Spleen (tissue), 11 donors: ENCODE measurements around the gene SLC7A6. TPM values are rescaled to one million over a fixed set of nuclear protein-coding genes. Genes with fewer than 3 reads are reported as not detected.
A peak's percentile ranks its signal among the peaks of the same experiment; 100 is the strongest.

ENCODE experiments used
- DNase-seq: peaks from one replicate; pipeline ENCODE4 v3.0.0-alpha.2; 2020
- H3K27ac ChIP-seq, 8 donors: fragments of 200-600 bp; sonication (generic) in 7 of 8; 1 replicate in 4 of 8; 2 replicates in 4 of 8; pipeline versions ENCODE4 v1.5.0 to v1.8.0; 2016 to 2021; ENCODE audit warnings: inconsistent platforms in 4 of 8, mild to moderate bottlenecking in 4 of 8, moderate library complexity in 1 of 8
- H3K27me3 ChIP-seq, 7 donors: fragments of 200-600 bp; sonication (generic) in 6 of 7; replicated peaks in 1 of 7; 1 replicate in 4 of 7; 2 replicates in 3 of 7; pipeline versions ENCODE4 v1.5.0 to v1.8.0; 2016 to 2021; ENCODE audit warnings: inconsistent platforms in 3 of 7, mild to moderate bottlenecking in 1 of 7
- H3K36me3 ChIP-seq, 6 donors: fragments of 200-600 bp; sonication (generic) in 5 of 6; 1 replicate in 4 of 6; 2 replicates in 2 of 6; pipeline versions ENCODE4 v1.5.0 to v1.8.0; 2016 to 2021; ENCODE audit warnings: inconsistent platforms in 2 of 6
- H3K4me1 ChIP-seq, 6 donors: fragments of 200-600 bp; sonication (generic) in 5 of 6; 1 replicate in 3 of 6; 2 replicates in 3 of 6; pipeline versions ENCODE4 v1.5.0 to v1.8.0; 2016 to 2021; ENCODE audit warnings: inconsistent platforms in 3 of 6
- H3K4me3 ChIP-seq, 8 donors: fragments of 200-600 bp; sonication (generic) in 7 of 8; 1 replicate in 4 of 8; 2 replicates in 4 of 8; pipeline versions ENCODE4 v1.5.0 to v1.8.0; 2016 to 2021; ENCODE audit warnings: inconsistent platforms in 4 of 8, mild to moderate bottlenecking in 4 of 8, moderate library complexity in 2 of 8
- H3K9me3 ChIP-seq, 8 donors: fragments of 200-600 bp; sonication (generic) in 7 of 8; 1 replicate in 4 of 8; 2 replicates in 4 of 8; pipeline versions ENCODE4 v1.5.0 to v1.8.0; 2016 to 2021; ENCODE audit warnings: inconsistent platforms in 4 of 8
- POLR2A ChIP-seq, 3 donors: fragments of 450-650 bp; IDR thresholded peaks; one replicate each; pipeline ENCODE4 v1.5.1; 2017; ENCODE audit warnings: antibody characterized with exemption in 3 of 3, mild to moderate bottlenecking in 1 of 3
- POLR2AphosphoS5 ChIP-seq, 3 donors: sonication (generic); formaldehyde crosslinking; IDR thresholded peaks; one replicate each; pipeline ENCODE4 v1.5.1; 2017; ENCODE audit warnings: antibody characterized with exemption in 3 of 3
- WGBS, 5 donors: extraction: QIAGEN DNeasy Blood & Tissue Kit in 3 of 5; methylation state at CpG; one replicate each; pipeline versions ENCODE4 v1.1.5 to v1.1.7; 2013 to 2018; 5-methylcytosine and 5-hydroxymethylcytosine counted together
- intact Hi-C: fragments of 100-400 bp; cut with DNase I; formaldehyde crosslinking; loops from one replicate; pipeline ENCODE4 v1.15.0; 2023; ENCODE audit warnings: low total_unique reads
- polyA plus RNA-seq, 3 donors: library from polyadenylated mRNA; stranded (reverse); fragments of 200-250 nt; gene quantifications; one replicate each; pipeline ENCODE4 v1.2.1, GENCODE V29; 2013
- total RNA-seq, 7 donors: library from RNA; depleted of rRNA in 3 of 7; stranded (reverse); fragments of >200 nt in 3 of 7; fragmentation: NEBNext Ultra II Directional in 4 of 7; extraction: Animal tissue kit (Norgen Biotek cat#: 25700) in 4 of 7; gene quantifications; one replicate each; pipeline versions ENCODE4 v1.1.0 to v1.2.1, GENCODE V29; 2016 to 2021
- TF ChIP-seq, protein P1 (sequence below), 11 experiments: fragments of 200-600 bp in 7 of 11; fragments of 450-650 bp in 4 of 11; sonication (generic) in 4 of 11; IDR thresholded peaks in 8 of 11; conservative IDR thresholded peaks in 3 of 11; 1 replicate in 7 of 11; 2 replicates in 4 of 11; pipeline versions ENCODE4 v1.4.0 to v1.8.0; 2016 to 2021; ENCODE audit warnings: antibody characterized with exemption in 11 of 11, inconsistent platforms in 4 of 11, mild to moderate bottlenecking in 1 of 11
- donor health status: healthy with polysubstance abuse.
- donor health status: DM: no; HTN: no; CAD: no; lungs with moderate emphysema.
- donor health status: DM: no; HTN: no; CAD: no.
- donor health status: Bipolar disorder and iron deficiency.
- donor health status: healthy.
- donor health status: DM: no; HTN: no; CAD: no.
- donor health status: DM: yes; HTN: yes; CAD: no.

SLC7A6 gene
- total and polyA plus RNA-seq, 10 donors: 9.8 to 62.8 (median 46.1) TPM

DNA sequence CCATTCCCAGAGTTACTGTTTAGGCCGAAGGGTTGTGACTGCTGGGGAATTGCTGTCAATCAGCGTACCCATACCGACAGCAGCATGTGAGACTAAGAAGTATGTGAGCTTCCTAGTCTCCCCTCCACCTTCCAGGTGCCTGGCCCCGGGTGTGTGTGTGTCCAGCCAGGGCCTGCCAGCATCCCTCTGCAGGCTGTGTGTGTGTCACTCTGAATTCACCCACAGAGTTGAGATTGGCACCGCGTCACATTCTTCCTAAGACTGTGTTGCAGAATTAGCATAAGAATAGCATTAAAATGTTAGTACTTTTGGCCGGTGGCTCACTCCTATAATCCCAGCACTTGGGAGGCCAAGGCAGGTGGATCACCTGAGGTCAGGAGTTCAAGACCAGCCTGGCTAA lies 78.3 kb downstream of the SLC7A6 start:
- Histone ChIP-seq H3K36me3 (peaks cover 0 to 100% (median 86%) of the 10 kb centered on the region in 6 donors), H3K4me3 (no peak overlapping the region), H3K9me3 (no peaks in the 10 kb centered on the region), H3K27me3 (no peaks in the 10 kb centered on the region), H3K4me1 (no peaks in the 10 kb centered on the region), H3K27ac (no peak overlapping the region)
- intact Hi-C loops: no loop called here
- WGBS, 5 donors: 89 to 100% (median 98%) methylated on average over 2 to 7 of the region's 7 CpGs
- DNase-seq: no peak
- TF ChIP-seq POLR2AphosphoS5 (IDR thresholded peaks at IDR 0.05): no peak
- no peak for TF ChIP-seq POLR2A (IDR thresholded peaks at IDR 0.05)
- TF ChIP-seq, protein P1, sequence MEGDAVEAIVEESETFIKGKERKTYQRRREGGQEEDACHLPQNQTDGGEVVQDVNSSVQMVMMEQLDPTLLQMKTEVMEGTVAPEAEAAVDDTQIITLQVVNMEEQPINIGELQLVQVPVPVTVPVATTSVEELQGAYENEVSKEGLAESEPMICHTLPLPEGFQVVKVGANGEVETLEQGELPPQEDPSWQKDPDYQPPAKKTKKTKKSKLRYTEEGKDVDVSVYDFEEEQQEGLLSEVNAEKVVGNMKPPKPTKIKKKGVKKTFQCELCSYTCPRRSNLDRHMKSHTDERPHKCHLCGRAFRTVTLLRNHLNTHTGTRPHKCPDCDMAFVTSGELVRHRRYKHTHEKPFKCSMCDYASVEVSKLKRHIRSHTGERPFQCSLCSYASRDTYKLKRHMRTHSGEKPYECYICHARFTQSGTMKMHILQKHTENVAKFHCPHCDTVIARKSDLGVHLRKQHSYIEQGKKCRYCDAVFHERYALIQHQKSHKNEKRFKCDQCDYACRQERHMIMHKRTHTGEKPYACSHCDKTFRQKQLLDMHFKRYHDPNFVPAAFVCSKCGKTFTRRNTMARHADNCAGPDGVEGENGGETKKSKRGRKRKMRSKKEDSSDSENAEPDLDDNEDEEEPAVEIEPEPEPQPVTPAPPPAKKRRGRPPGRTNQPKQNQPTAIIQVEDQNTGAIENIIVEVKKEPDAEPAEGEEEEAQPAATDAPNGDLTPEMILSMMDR (IDR thresholded peaks at IDR 0.05 in 8 of 11, conservative IDR thresholded peaks at IDR 0.05 in 3 of 11): no peak

DNA sequence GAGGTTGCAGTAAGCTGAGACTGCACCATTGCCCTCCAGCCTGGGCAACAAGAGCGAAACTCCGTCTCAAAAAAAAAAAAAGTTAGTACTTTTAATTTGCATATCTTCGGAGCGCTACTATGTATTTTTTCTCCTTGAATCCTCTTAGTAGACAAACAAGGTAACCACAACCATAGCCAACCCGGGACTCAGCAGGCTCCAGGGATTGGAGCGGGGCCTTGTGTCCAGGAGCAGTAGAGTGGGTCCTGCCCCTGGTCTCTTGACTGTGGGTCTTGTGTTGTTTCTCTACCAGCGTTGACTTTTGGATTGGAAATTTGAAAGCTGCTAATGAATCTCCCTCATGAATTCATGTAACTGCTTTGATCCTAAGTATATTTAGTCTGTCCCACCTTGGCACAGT lies 78.8 kb downstream of the SLC7A6 start:
- Histone ChIP-seq H3K27me3 (no peaks in the 10 kb centered on the region), H3K4me1 (no peaks in the 10 kb centered on the region), H3K27ac (no peak overlapping the region), H3K4me3 (no peak overlapping the region), H3K36me3 (peaks cover 0 to 100% (median 87%) of the 10 kb centered on the region in 6 donors), H3K9me3 (no peaks in the 10 kb centered on the region)
- WGBS, 5 donors: 94 to 97% (median 96%) methylated on average over 7 of the region's 7 CpGs
- intact Hi-C loops: no loop called here
- TF ChIP-seq POLR2AphosphoS5 (IDR thresholded peaks at IDR 0.05): no peak
- TF ChIP-seq, protein P1 (IDR thresholded peaks at IDR 0.05 in 8 of 11, conservative IDR thresholded peaks at IDR 0.05 in 3 of 11): no peak
- TF ChIP-seq POLR2A (IDR thresholded peaks at IDR 0.05): no peak
- DNase-seq: no peak

DNA sequence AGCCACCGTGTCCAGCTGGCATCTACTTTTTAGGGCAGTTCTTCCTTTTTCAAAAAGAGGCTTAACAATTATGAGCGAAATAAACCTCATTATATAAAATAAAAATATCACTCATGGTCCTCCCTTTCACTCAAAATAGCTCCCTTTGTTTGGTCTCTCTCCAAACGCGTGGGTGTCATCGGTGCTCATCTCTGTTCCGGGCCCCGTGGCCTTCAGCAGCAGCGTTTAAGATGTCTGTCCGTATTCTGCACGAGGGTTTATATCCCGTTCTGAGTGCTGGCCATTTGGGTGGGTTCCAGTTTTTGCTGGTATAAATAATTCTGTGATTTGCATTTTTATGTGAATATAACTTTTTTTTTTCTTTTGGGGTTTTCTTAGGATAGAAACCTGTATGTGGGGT lies 79.9 kb downstream of the SLC7A6 start:
- no peaks in the 10 kb centered on the region for H3K9me3 ChIP-seq
- peak; percentile 12 for DNase-seq
- intact Hi-C loops: no loop called here
- H3K36me3 ChIP-seq: peaks cover 0 to 100% (median 88%) of the 10 kb centered on the region in 6 donors
- TF ChIP-seq, protein P1 (IDR thresholded peaks at IDR 0.05 in 8 of 11, conservative IDR thresholded peaks at IDR 0.05 in 3 of 11): no peak
- no peak for TF ChIP-seq POLR2AphosphoS5 (IDR thresholded peaks at IDR 0.05)
- no peak for TF ChIP-seq POLR2A (IDR thresholded peaks at IDR 0.05)
- H3K27me3 ChIP-seq: no peaks in the 10 kb centered on the region
- H3K4me1 ChIP-seq: no peaks in the 10 kb centered on the region
- no peak overlapping the region for H3K4me3 ChIP-seq
- WGBS, 5 donors: 74 to 90% (median 86%) methylated on average over 11 of the region's 11 CpGs
- no peak overlapping the region for H3K27ac ChIP-seq

DNA sequence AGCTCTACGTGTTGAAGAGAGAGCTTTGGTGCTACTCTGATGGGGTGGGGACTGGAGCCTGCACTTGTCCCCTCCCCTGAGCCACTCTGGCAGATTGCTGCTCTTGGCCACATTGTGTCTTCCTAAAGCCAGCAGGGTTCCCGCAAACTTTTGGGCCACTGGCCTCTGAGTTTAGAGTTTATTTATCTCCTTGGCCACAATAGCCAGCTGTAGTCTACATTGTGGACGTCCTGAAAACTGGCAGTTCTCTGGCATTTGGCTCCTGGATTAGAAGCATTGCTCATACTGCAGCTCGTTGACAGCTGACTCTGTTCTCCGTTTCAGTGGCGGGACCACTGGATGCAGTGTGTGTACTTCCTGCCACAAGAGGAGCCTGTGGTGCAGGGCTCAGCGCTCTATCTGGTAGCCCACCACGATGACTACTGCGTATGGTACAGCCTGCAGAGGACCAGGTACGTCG lies 81.1 kb downstream of the SLC7A6 start:
- 67 to 82% (median 77%) methylated on average over 11 of the region's 11 CpGs for WGBS, 5 donors
- no peaks in the 10 kb centered on the region for H3K9me3 ChIP-seq
- no peak for DNase-seq
- peaks cover 0 to 100% (median 87%) of the 10 kb centered on the region in 6 donors for H3K36me3 ChIP-seq
- H3K27ac ChIP-seq: no peak overlapping the region
- H3K4me3 ChIP-seq: no peak overlapping the region
- H3K4me1 ChIP-seq: no peaks in the 10 kb centered on the region
- H3K27me3 ChIP-seq: no peaks in the 10 kb centered on the region
- TF ChIP-seq, protein P1 (IDR thresholded peaks at IDR 0.05 in 8 of 11, conservative IDR thresholded peaks at IDR 0.05 in 3 of 11): no peak
- TF ChIP-seq POLR2A (IDR thresholded peaks at IDR 0.05) (no peak), POLR2AphosphoS5 (IDR thresholded peaks at IDR 0.05) (no peak)
- intact Hi-C loops: no loop called here
